ENCODE results near the gene HGFAC. TPM values are rescaled to one million over a fixed set of nuclear protein-coding genes. Genes with fewer than 3 reads are reported as not detected.

Gene HGFAC
- total and polyA plus RNA-seq, 10 of the 15 experiments (the other 5 are each of a cell fraction or from before 2014, with no cell fraction given) = 0.38 TPM; not detected in 9

DNA sequence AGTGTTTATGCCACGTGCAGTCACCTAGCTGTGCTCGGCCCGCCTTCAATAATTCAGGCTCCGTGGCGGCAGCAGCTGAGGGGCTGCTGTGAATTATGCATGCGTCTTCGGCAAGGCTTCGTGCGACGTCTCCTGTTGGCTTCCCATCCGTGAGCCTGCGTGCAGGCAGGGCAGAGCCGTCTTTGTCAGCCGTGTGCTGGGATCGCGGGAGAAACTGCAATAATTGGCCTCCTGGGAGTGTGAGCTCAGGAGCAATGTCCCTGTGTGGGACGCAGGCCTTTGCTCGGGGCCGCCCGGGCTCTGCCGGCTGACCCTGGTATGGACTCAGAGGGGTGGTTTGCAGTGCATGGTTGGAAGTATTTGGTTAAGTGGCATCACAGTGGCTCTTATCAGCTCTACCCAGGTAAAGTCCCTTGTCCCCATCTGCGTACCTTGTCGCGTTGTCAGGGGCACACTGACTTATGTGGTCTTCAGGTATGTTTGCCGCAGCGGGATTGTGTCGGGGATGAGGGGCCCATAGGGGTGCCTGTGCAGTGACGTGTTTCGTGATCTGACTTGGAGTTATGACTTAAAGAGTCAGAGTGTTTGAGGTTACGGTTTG is 34.5 kb upstream of the HGFAC start:
- intact Hi-C loops (cut with micrococcal nuclease; ENCODE audit: unreplicated experiment) = no loop called here
- CTCF ChIA-PET = no interaction called here
- no peaks in the 10 kb centered on the region for H3K4me1 ChIP-seq (ENCODE audit: control insufficient read depth, insufficient read depth, low read length)
- no peak overlapping the region for H3K4me2 ChIP-seq (ENCODE audit: control insufficient read depth, insufficient read depth)
- no peak overlapping the region for H3K4me3 ChIP-seq
- no peaks in the 10 kb centered on the region; a peak in 1 of 4 replicates for H3K27me3 ChIP-seq (replicated peaks in 1 of 2; ENCODE audit: control insufficient read depth in 2 of 2, insufficient read depth in 2 of 2, low read length in 1 of 2)
- H4K20me1 ChIP-seq (ENCODE audit: control insufficient read depth, insufficient read depth) = no peaks in the 10 kb centered on the region
- no peak overlapping the region for H3K27ac ChIP-seq (ENCODE audit: control insufficient read depth, insufficient read depth)
- in situ Hi-C loops (cut with MboI) = no loop called here
- no peak overlapping the region for H2AFZ ChIP-seq (ENCODE audit: control insufficient read depth, low read depth, low read length)
- H3K9me3 ChIP-seq (replicated peaks; ENCODE audit: control insufficient read depth, insufficient read depth, low read length) = no peaks in the 10 kb centered on the region
- RAD21 ChIA-PET (ENCODE audit: unreplicated experiment) = no interaction called here
- H3K36me3 ChIP-seq (ENCODE audit: control insufficient read depth in 2 of 2, insufficient read depth in 2 of 2, low read length in 1 of 2) = no peaks in the 10 kb centered on the region
- 65% methylated on average over 30 of the region's 30 CpGs for WGBS (ENCODE audit: insufficient coverage, insufficient replicate concordance, low lambda C conversion rate, missing lambda C conversion rate)
- no peak overlapping the region for H3K9ac ChIP-seq (ENCODE audit: control insufficient read depth, insufficient read depth, low read length)
- BruUV-seq (replicated peaks) = no TSS peak
- ATAC-seq (no peak), DNase-seq (ENCODE audit: low read depth, low spot score) (no peak), FAIRE-seq (no peak)
- POLR2A ChIA-PET = no interaction called here
- SMC1A ChIA-PET (ENCODE audit: uncharacterized antibody, unreplicated experiment) = no interaction called here
- H3K79me2 ChIP-seq (ENCODE audit: control insufficient read depth, insufficient read depth, low read length) = no peaks in the 10 kb centered on the region
- no peak for TF ChIP-seq SIN3A (IDR thresholded peaks at IDR 0.05; ENCODE audit: low read depth, low read length)
- no peak for TF ChIP-seq ESRRA (IDR thresholded peaks at IDR 0.05; ENCODE audit: low read length)
- TF ChIP-seq, protein P1, sequence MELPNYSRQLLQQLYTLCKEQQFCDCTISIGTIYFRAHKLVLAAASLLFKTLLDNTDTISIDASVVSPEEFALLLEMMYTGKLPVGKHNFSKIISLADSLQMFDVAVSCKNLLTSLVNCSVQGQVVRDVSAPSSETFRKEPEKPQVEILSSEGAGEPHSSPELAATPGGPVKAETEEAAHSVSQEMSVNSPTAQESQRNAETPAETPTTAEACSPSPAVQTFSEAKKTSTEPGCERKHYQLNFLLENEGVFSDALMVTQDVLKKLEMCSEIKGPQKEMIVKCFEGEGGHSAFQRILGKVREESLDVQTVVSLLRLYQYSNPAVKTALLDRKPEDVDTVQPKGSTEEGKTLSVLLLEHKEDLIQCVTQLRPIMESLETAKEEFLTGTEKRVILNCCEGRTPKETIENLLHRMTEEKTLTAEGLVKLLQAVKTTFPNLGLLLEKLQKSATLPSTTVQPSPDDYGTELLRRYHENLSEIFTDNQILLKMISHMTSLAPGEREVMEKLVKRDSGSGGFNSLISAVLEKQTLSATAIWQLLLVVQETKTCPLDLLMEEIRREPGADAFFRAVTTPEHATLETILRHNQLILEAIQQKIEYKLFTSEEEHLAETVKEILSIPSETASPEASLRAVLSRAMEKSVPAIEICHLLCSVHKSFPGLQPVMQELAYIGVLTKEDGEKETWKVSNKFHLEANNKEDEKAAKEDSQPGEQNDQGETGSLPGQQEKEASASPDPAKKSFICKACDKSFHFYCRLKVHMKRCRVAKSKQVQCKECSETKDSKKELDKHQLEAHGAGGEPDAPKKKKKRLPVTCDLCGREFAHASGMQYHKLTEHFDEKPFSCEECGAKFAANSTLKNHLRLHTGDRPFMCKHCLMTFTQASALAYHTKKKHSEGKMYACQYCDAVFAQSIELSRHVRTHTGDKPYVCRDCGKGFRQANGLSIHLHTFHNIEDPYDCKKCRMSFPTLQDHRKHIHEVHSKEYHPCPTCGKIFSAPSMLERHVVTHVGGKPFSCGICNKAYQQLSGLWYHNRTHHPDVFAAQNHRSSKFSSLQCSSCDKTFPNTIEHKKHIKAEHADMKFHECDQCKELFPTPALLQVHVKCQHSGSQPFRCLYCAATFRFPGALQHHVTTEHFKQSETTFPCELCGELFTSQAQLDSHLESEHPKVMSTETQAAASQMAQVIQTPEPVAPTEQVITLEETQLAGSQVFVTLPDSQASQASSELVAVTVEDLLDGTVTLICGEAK (IDR thresholded peaks at IDR 0.05; ENCODE audit: borderline replicate concordance) = no peak
- no peak for TF ChIP-seq JUND (IDR thresholded peaks at IDR 0.05; ENCODE audit: low read depth, low read length)
- TF ChIP-seq MTA2 (IDR thresholded peaks at IDR 0.05; ENCODE audit: low read depth) = no peak
- no peak for TF ChIP-seq NRF1 (conservative IDR thresholded peaks at IDR 0.05; ENCODE audit: low read depth, low read length)
- TF ChIP-seq NR2C2 (IDR thresholded peaks at IDR 0.05; ENCODE audit: borderline replicate concordance, control insufficient read depth, insufficient read length, low read depth) = no peak
- no peak for TF ChIP-seq SMC3 (IDR thresholded peaks at IDR 0.05; ENCODE audit: borderline replicate concordance, low read length)
- TF ChIP-seq TAF1 (IDR thresholded peaks at IDR 0.05; ENCODE audit: borderline replicate concordance, low read depth, low read length) = no peak
- no peak for TF ChIP-seq BRCA1 (IDR thresholded peaks at IDR 0.05; ENCODE audit: low read depth, low read length)
- no peak for TF ChIP-seq IRF4 (IDR thresholded peaks at IDR 0.05; ENCODE audit: low read depth, low read length)
- TF ChIP-seq, protein P2, sequence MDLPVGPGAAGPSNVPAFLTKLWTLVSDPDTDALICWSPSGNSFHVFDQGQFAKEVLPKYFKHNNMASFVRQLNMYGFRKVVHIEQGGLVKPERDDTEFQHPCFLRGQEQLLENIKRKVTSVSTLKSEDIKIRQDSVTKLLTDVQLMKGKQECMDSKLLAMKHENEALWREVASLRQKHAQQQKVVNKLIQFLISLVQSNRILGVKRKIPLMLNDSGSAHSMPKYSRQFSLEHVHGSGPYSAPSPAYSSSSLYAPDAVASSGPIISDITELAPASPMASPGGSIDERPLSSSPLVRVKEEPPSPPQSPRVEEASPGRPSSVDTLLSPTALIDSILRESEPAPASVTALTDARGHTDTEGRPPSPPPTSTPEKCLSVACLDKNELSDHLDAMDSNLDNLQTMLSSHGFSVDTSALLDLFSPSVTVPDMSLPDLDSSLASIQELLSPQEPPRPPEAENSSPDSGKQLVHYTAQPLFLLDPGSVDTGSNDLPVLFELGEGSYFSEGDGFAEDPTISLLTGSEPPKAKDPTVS (IDR thresholded peaks at IDR 0.05; ENCODE audit: low read depth, low read length) = no peak
- TF ChIP-seq, protein P3, sequence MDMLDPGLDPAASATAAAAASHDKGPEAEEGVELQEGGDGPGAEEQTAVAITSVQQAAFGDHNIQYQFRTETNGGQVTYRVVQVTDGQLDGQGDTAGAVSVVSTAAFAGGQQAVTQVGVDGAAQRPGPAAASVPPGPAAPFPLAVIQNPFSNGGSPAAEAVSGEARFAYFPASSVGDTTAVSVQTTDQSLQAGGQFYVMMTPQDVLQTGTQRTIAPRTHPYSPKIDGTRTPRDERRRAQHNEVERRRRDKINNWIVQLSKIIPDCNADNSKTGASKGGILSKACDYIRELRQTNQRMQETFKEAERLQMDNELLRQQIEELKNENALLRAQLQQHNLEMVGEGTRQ (IDR thresholded peaks at IDR 0.05; ENCODE audit: borderline replicate concordance, low read depth, low read length) = no peak
- TF ChIP-seq STAT3 (IDR thresholded peaks at IDR 0.05; ENCODE audit: low read depth, low read length) = no peak
- TF ChIP-seq ZBED1 (IDR thresholded peaks at IDR 0.05; ENCODE audit: borderline replicate concordance) = no peak
- TF ChIP-seq MEF2B (IDR thresholded peaks at IDR 0.05; ENCODE audit: partially characterized antibody, poor library complexity, severe bottlenecking) = no peak
- TF ChIP-seq, protein P4, sequence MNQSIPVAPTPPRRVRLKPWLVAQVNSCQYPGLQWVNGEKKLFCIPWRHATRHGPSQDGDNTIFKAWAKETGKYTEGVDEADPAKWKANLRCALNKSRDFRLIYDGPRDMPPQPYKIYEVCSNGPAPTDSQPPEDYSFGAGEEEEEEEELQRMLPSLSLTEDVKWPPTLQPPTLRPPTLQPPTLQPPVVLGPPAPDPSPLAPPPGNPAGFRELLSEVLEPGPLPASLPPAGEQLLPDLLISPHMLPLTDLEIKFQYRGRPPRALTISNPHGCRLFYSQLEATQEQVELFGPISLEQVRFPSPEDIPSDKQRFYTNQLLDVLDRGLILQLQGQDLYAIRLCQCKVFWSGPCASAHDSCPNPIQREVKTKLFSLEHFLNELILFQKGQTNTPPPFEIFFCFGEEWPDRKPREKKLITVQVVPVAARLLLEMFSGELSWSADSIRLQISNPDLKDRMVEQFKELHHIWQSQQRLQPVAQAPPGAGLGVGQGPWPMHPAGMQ (IDR thresholded peaks at IDR 0.05; ENCODE audit: borderline replicate concordance) = no peak
- no peak for TF ChIP-seq YBX1 (IDR thresholded peaks at IDR 0.05)

Data from GM12878 (cell line).